Prostate gland (tissue), 2 donors: ENCODE results near the gene ZMIZ1.

ENCODE experiments used
- POLR2A ChIP-seq: fragments of 450-650 bp; IDR thresholded peaks from one replicate; pipeline ENCODE4 v1.6.1; 2016; ENCODE audit warnings: antibody characterized with exemption, mild to moderate bottlenecking
- TF ChIP-seq, protein P1 (sequence below), 4 experiments: fragments of 200-600 bp in 2 of 4; fragments of 450-650 bp in 2 of 4; sonication (generic) in 2 of 4; IDR thresholded peaks; 1 replicate in 3 of 4; 2 replicates in 1 of 4; pipeline ENCODE4 v1.5.1; 2016 to 2019; ENCODE audit warnings: antibody characterized with exemption in 4 of 4, mild to moderate bottlenecking in 2 of 4, moderate library complexity in 2 of 4

- TF ChIP-seq, protein P1, sequence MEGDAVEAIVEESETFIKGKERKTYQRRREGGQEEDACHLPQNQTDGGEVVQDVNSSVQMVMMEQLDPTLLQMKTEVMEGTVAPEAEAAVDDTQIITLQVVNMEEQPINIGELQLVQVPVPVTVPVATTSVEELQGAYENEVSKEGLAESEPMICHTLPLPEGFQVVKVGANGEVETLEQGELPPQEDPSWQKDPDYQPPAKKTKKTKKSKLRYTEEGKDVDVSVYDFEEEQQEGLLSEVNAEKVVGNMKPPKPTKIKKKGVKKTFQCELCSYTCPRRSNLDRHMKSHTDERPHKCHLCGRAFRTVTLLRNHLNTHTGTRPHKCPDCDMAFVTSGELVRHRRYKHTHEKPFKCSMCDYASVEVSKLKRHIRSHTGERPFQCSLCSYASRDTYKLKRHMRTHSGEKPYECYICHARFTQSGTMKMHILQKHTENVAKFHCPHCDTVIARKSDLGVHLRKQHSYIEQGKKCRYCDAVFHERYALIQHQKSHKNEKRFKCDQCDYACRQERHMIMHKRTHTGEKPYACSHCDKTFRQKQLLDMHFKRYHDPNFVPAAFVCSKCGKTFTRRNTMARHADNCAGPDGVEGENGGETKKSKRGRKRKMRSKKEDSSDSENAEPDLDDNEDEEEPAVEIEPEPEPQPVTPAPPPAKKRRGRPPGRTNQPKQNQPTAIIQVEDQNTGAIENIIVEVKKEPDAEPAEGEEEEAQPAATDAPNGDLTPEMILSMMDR (IDR thresholded peaks at IDR 0.05): no peak
- TF ChIP-seq POLR2A: no peak
Measured at GRCh38 chr10:79333513-79333912, 264.7 kb downstream of the ZMIZ1 start.
